ENCODE measurements around the gene GNL1.

GNL1 gene

GRCh38 chr6:30556906-30557682 is 805 bp upstream of the GNL1 start, which contains the start of gene PRR3:
TSS of gene PRR3 (plus strand) at chr6:30557295. CDS start at chr6:30557345, 50 bp downstream.
- H3K27me3 Mint-ChIP-seq: no peaks in the 10 kb centered on the region

GRCh38 chr6:30555816-30556065 is 548 bp downstream of the GNL1 start:
- no peaks in the 10 kb centered on the region for H3K27me3 Mint-ChIP-seq
- H3K27ac Mint-ChIP-seq: peak overlapping the region; percentile 97
- H3K9me3 Mint-ChIP-seq: no peaks in the 10 kb centered on the region
- DNase-seq (ENCODE audit: low spot score in 2 of 2) (no peak), ATAC-seq (ENCODE audit: low read depth) (no peak)
- H3K4me1 Mint-ChIP-seq: peaks cover 22% of the 10 kb centered on the region
- H3K4me3 Mint-ChIP-seq: peak overlapping the region; percentile 98
- peaks cover 22% of the 10 kb centered on the region for H3K36me3 Mint-ChIP-seq

More at GRCh38 chr6:30556906-30557682, 805 bp upstream of the GNL1 start, which contains the start of gene PRR3:
- Mint-ChIP-seq H3K36me3 (peaks cover 16% of the 10 kb centered on the region), H3K27ac (peak within 1 kb of the TSS; percentile 97), H3K4me3 (peak within 1 kb of the TSS; percentile 98), H3K4me1 (peaks cover 22% of the 10 kb centered on the region), H3K9me3 (no peaks in the 10 kb centered on the region)
- peak in 1 of 2 donors; percentile 42 for DNase-seq (ENCODE audit: low spot score in 2 of 2)
- peak; percentile 61 for ATAC-seq (ENCODE audit: low read depth)

- Mint-ChIP-seq H3K27ac (peak overlapping the region; percentile 97), H3K4me1 (peaks cover 22% of the 10 kb centered on the region), H3K9me3 (no peaks in the 10 kb centered on the region), H3K36me3 (peaks cover 26% of the 10 kb centered on the region), H3K27me3 (no peaks in the 10 kb centered on the region), H3K4me3 (peak overlapping the region; percentile 98)
- no peak for ATAC-seq (ENCODE audit: low read depth)
- DNase-seq (ENCODE audit: low spot score in 2 of 2): peak in 1 of 2 donors; percentile 23
Measured at GRCh38 chr6:30554962-30555815, 1.1 kb downstream of the GNL1 start.

GRCh38 chr6:30554404-30554803 is 1.9 kb downstream of the GNL1 start:
- Mint-ChIP-seq H3K9me3 (no peaks in the 10 kb centered on the region), H3K27me3 (no peaks in the 10 kb centered on the region), H3K4me3 (peak overlapping the region; percentile 46), H3K27ac (peak overlapping the region; percentile 15), H3K4me1 (peaks cover 22% of the 10 kb centered on the region), H3K36me3 (peaks cover 31% of the 10 kb centered on the region)
- DNase-seq (ENCODE audit: low spot score in 2 of 2): no peak
- no peak for ATAC-seq (ENCODE audit: low read depth)

GRCh38 chr6:30548375-30548774 is 7.9 kb downstream of the GNL1 start:
- H3K27me3 Mint-ChIP-seq: no peaks in the 10 kb centered on the region
- H3K9me3 Mint-ChIP-seq: no peaks in the 10 kb centered on the region
- H3K4me1 Mint-ChIP-seq: peaks cover 17% of the 10 kb centered on the region
- H3K27ac Mint-ChIP-seq: no peak overlapping the region
- peaks cover 36% of the 10 kb centered on the region for H3K36me3 Mint-ChIP-seq
- H3K4me3 Mint-ChIP-seq: no peak overlapping the region
- DNase-seq (ENCODE audit: low spot score in 2 of 2): no peak
- ATAC-seq (ENCODE audit: low read depth): no peak

GRCh38 chr6:30547454-30547853 is 8.8 kb downstream of the GNL1 start:
- H3K27ac Mint-ChIP-seq: no peak overlapping the region
- H3K4me3 Mint-ChIP-seq: no peak overlapping the region
- no peaks in the 10 kb centered on the region for H3K9me3 Mint-ChIP-seq
- peaks cover 22% of the 10 kb centered on the region for H3K4me1 Mint-ChIP-seq
- ATAC-seq (ENCODE audit: low read depth): no peak
- H3K36me3 Mint-ChIP-seq: peaks cover 28% of the 10 kb centered on the region
- no peaks in the 10 kb centered on the region for H3K27me3 Mint-ChIP-seq
- DNase-seq (ENCODE audit: low spot score in 2 of 2): no peak

GRCh38 chr6:30544666-30545272 is 11.5 kb downstream of the GNL1 start:
- DNase-seq (ENCODE audit: low spot score in 2 of 2) (peak in 1 of 2 donors; percentile 39), ATAC-seq (ENCODE audit: low read depth) (peak; percentile 26)
- Mint-ChIP-seq H3K27ac (no peak overlapping the region), H3K9me3 (no peaks in the 10 kb centered on the region), H3K4me1 (peaks cover 30% of the 10 kb centered on the region), H3K36me3 (peaks cover 13% of the 10 kb centered on the region), H3K27me3 (no peaks in the 10 kb centered on the region), H3K4me3 (no peak overlapping the region)

- no peak overlapping the region for H3K27ac Mint-ChIP-seq
- H3K9me3 Mint-ChIP-seq: no peaks in the 10 kb centered on the region
- ATAC-seq (ENCODE audit: low read depth) (no peak), DNase-seq (ENCODE audit: low spot score in 2 of 2) (no peak)
- H3K36me3 Mint-ChIP-seq: peaks cover 6% of the 10 kb centered on the region
- H3K4me1 Mint-ChIP-seq: peaks cover 30% of the 10 kb centered on the region
- H3K4me3 Mint-ChIP-seq: no peak overlapping the region
- no peaks in the 10 kb centered on the region for H3K27me3 Mint-ChIP-seq
Measured at GRCh38 chr6:30543821-30544220, 12.5 kb downstream of the GNL1 start.

- peak overlapping the region; percentile 89 for H3K27ac Mint-ChIP-seq
- H3K36me3 Mint-ChIP-seq: no peaks in the 10 kb centered on the region
- ATAC-seq (ENCODE audit: low read depth) (no peak), DNase-seq (ENCODE audit: low spot score in 2 of 2) (no peak)
- no peaks in the 10 kb centered on the region for H3K27me3 Mint-ChIP-seq
- H3K9me3 Mint-ChIP-seq: no peaks in the 10 kb centered on the region
- H3K4me1 Mint-ChIP-seq: peaks cover 25% of the 10 kb centered on the region
- peak overlapping the region; percentile 90 for H3K4me3 Mint-ChIP-seq
Measured at GRCh38 chr6:30542915-30543314, 13.4 kb downstream of the GNL1 start.

- H3K27ac Mint-ChIP-seq: peak overlapping the region; percentile 89
- peak in 1 of 2 donors; percentile 55 for DNase-seq (ENCODE audit: low spot score in 2 of 2)
- H3K27me3 Mint-ChIP-seq: no peaks in the 10 kb centered on the region
- H3K4me3 Mint-ChIP-seq: peak overlapping the region; percentile 90
- H3K36me3 Mint-ChIP-seq: no peaks in the 10 kb centered on the region
- no peaks in the 10 kb centered on the region for H3K9me3 Mint-ChIP-seq
- ATAC-seq (ENCODE audit: low read depth): peak; percentile 78
- H3K4me1 Mint-ChIP-seq: peaks cover 25% of the 10 kb centered on the region
Measured at GRCh38 chr6:30542404-30542725, 13.9 kb downstream of the GNL1 start.

- peak overlapping the region; percentile 90 for H3K4me3 Mint-ChIP-seq
- peaks cover 25% of the 10 kb centered on the region for H3K4me1 Mint-ChIP-seq
- DNase-seq (ENCODE audit: low spot score in 2 of 2) (peak; percentile 77 to 80), ATAC-seq (ENCODE audit: low read depth) (peak; percentile 80)
- H3K36me3 Mint-ChIP-seq: no peaks in the 10 kb centered on the region
- H3K27ac Mint-ChIP-seq: peak overlapping the region; percentile 89
- H3K27me3 Mint-ChIP-seq: no peaks in the 10 kb centered on the region
- H3K9me3 Mint-ChIP-seq: no peaks in the 10 kb centered on the region
Measured at GRCh38 chr6:30541515-30542403, 14.5 kb downstream of the GNL1 start.

- DNase-seq (ENCODE audit: low spot score in 2 of 2) (no peak), ATAC-seq (ENCODE audit: low read depth) (no peak)
- H3K9me3 Mint-ChIP-seq: no peaks in the 10 kb centered on the region
Measured at GRCh38 chr6:30537931-30538330, 18.4 kb downstream of the GNL1 start.

GRCh38 chr6:30533460-30534294 is 22.6 kb downstream of the GNL1 start:
- H3K27ac Mint-ChIP-seq: no peak overlapping the region
- peak overlapping the region; percentile 74 for H3K4me3 Mint-ChIP-seq

More at GRCh38 chr6:30537931-30538330, 18.4 kb downstream of the GNL1 start:
- no peaks in the 10 kb centered on the region for H3K36me3 Mint-ChIP-seq
- no peak overlapping the region for H3K4me3 Mint-ChIP-seq
- peaks cover 15% of the 10 kb centered on the region for H3K4me1 Mint-ChIP-seq
- no peak overlapping the region for H3K27ac Mint-ChIP-seq
- no peaks in the 10 kb centered on the region for H3K27me3 Mint-ChIP-seq

More at GRCh38 chr6:30533460-30534294, 22.6 kb downstream of the GNL1 start:
- Mint-ChIP-seq H3K27me3 (no peaks in the 10 kb centered on the region), H3K36me3 (no peaks in the 10 kb centered on the region), H3K4me1 (peaks cover 25% of the 10 kb centered on the region), H3K9me3 (no peaks in the 10 kb centered on the region)
- DNase-seq (ENCODE audit: low spot score in 2 of 2): peak in 1 of 2 donors; percentile 8
- no peak for ATAC-seq (ENCODE audit: low read depth)

All from memory B cell (primary cell).